Measurements from ENCODE around the gene STAM.

- TF ChIP-seq CTCF (IDR thresholded peaks at IDR 0.05), result no peak
- no peak for TF ChIP-seq EP300 (IDR thresholded peaks at IDR 0.05)
Observed at GRCh38 chr10:17747883-17748550, 104.1 kb downstream of the STAM start.

Measured in ovary (tissue), 3 donors.